ENCODE results near the gene MAP3K1.

GRCh38 chr5:56819060-56819881 is 3.9 kb downstream of the MAP3K1 start:
- TF ChIP-seq YY1 (tag by site-specific recombination; IDR thresholded peaks at IDR 0.05) (no peak), ZBTB10 (tag by site-specific recombination; IDR thresholded peaks at IDR 0.05) (no peak), ZBTB26 (tag by site-specific recombination; optimal IDR thresholded peaks at IDR 0.05) (no peak), CTCF (tag by site-specific recombination; IDR thresholded peaks at IDR 0.05) (no peak)
